ENCODE data around the gene PLCB2.

Gene PLCB2

DNA sequence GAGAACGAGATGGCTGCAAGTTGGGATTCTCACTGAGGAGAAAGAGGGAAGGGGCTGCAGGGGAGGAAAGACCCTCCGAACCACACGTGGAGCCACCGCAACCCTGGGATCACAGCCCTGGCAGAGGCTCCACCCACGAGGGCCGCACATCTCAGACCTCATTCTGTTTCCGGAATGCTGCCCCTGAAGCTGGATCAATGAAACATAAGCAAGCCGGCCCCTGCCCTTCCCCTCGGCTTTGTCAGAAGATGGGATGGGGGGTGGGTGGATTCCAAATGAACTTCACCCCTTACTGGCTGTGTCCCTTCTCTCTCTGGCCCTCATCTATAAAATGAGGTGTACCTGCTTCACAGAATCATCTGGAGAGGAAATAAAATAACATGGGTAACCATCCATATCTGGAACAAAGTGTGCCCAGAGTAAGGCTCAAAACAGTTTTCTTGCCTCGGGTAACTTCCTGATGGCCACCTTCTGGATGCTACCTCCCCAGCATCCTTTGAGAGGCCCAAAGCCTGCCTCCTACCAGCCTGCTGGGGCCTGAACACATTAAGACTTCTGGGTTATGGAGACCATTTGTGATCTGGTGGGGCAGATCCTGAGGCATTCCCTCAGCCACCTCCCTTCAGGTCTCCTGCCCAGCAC lies 37.6 kb upstream of the PLCB2 start:
- FAIRE-seq (no peak), DNase-seq (ENCODE audit: insufficient read length, low spot score) (no peak)
- TF ChIP-seq, protein P1, sequence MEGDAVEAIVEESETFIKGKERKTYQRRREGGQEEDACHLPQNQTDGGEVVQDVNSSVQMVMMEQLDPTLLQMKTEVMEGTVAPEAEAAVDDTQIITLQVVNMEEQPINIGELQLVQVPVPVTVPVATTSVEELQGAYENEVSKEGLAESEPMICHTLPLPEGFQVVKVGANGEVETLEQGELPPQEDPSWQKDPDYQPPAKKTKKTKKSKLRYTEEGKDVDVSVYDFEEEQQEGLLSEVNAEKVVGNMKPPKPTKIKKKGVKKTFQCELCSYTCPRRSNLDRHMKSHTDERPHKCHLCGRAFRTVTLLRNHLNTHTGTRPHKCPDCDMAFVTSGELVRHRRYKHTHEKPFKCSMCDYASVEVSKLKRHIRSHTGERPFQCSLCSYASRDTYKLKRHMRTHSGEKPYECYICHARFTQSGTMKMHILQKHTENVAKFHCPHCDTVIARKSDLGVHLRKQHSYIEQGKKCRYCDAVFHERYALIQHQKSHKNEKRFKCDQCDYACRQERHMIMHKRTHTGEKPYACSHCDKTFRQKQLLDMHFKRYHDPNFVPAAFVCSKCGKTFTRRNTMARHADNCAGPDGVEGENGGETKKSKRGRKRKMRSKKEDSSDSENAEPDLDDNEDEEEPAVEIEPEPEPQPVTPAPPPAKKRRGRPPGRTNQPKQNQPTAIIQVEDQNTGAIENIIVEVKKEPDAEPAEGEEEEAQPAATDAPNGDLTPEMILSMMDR (IDR thresholded peaks at IDR 0.05; ENCODE audit: insufficient read depth, missing control alignments), result no peak

DNA sequence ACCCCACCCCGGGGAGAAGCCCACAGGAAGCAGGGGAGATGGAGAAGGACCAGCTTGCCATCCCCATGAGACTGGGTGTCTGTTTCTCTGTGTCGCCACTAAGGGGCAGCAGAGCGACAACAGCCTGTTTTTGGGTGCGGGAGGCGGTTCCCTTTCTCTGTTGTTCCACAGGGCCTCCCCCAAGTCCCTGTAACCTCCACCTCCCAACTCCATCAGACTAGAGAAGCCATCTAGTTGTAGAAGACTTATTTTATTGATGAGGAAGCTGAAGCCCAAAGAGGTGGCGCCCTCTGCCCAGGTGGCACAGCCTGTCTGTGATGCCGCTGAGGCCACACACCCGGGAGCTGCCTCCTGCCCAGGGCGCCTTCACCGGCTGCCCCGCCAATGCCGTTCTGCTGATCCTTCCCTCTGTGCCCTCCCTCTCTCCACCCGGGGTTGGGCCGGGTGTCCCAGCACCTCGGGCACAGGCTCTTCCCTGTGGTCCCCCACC lies 36.9 kb upstream of the PLCB2 start:
- DNase-seq (ENCODE audit: insufficient read length, low spot score) (peak; percentile 65), FAIRE-seq (no peak)
- TF ChIP-seq, protein P1 (IDR thresholded peaks at IDR 0.05; ENCODE audit: insufficient read depth, missing control alignments), result peak; percentile 65

DNA sequence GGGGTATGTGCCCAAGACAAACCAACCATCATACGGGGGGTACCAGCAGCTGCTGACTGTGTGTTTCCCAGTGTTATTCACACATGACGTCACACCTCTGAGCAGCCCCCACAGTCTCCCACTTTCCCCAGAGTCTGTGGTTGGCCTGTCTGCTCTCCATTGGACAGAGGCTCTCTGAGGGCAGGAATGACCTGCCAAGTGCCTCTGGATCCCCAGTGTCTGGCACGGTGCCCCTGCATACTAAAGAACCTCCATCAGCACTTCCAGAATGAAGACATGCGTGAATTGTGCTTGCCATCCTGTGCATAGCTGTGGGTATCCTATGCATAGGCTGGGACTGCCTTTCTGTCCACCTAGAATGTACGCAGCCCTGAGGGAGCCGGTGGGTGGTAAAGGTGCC lies 36.5 kb upstream of the PLCB2 start:
- DNase-seq (ENCODE audit: insufficient read length, low spot score) (no peak), FAIRE-seq (no peak)
- TF ChIP-seq, protein P1 (IDR thresholded peaks at IDR 0.05; ENCODE audit: insufficient read depth, missing control alignments), result no peak

DNA sequence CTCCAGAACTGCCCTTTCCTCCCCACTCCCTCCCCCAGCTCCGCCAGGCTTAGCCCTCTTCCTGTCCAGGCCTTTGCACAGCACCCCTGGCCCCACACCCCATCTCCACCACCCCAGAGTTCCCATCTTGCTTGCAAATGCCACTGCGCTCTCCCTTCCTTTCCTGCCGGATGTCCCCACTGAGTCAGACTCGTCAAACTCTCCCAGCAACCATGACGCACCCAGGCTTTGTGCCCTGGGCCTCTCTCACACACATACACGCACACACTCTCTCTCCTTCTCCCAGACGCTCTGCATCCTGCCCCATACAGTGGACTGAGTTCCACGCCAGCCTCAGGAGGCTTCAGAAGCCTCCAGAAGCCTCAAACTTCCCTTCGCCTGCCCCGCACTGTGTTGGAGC lies 35.8 kb upstream of the PLCB2 start:
- no peak for FAIRE-seq
- DNase-seq (ENCODE audit: insufficient read length, low spot score), result no peak
- TF ChIP-seq, protein P1 (IDR thresholded peaks at IDR 0.05; ENCODE audit: insufficient read depth, missing control alignments), result no peak

DNA sequence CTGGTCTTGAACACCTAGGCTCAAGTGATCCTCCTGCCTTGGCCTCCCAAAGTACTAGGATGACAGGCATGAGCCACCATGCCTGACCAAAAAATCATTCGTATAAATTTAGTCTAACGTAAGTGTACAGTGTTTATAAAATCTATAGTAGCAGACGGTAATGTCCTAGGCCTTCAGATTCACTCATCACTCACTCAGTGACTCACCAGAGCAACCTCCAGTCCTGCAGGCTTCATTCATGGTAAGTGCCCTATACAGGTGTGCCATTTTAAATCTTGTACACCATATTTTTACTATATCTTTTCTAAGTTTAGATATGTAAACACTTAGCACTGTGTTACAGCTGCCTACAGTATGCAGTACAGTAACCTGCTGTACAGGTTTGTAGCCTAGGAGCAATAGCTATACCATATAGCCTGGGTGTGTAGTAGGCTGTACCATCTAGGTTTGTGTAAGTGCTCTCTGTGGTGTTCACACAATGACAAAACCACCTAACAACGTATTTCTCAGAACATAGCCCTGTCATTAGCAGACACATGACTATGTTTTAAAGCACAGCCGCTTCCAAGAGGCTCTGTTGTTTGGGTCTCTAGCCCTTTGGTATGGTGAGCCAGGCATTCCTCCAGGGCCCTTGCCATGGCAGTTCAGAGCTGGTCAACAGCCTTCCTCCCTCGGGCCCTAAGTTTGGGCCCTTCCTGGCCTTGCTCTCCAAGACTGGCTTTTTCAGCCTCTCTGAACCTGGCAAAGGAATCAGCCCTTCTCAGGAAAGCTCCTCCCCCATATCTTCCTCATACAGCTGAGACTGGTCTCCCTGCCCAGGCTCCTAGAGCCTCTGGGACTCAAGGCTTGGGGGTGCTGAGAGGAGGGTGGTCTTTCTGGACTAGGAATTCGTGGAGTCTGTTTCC lies 34.9 kb upstream of the PLCB2 start:
- FAIRE-seq, result no peak
- no peak for DNase-seq (ENCODE audit: insufficient read length, low spot score)
- TF ChIP-seq, protein P1 (IDR thresholded peaks at IDR 0.05; ENCODE audit: insufficient read depth, missing control alignments), result no peak

DNA sequence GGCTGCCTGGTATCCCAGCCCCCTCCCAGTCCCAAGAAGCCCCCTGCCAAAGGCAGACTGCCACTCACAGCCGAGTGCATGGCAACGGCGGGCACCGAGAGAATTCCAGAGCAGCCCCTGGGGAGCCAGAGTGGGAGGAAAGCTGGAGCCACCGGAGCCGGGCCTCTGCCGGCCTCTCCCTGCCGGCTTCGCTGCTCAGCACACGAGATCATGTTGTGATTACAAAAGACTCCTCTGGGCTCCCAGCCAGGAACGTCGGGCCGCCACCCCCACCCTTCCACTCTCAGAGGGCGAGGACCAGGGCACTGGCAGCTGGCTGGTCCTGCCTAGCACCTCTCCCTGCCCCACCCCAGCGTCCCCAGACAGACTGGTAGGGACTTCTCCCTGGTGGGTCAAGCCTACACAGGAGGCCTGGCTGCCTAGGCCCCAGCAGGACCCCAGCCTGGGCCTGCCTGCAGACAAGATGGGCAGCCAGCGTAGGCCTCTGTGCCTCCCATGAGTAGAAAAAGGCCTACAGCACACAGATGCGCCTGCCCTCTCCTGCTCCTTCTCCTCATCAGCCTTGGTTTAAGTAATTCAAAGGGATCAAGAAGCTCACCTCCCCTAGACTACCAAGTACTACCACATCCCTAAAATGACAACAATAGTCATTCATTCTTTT lies 33.1 kb upstream of the PLCB2 start, which contains the start of gene CCDC9B:
Gene CCDC9B, minus strand, starts transcription at position 200 of the 661 bp plus-strand sequence. Its CDS starts 120 bp downstream, at position 80.
- TF ChIP-seq, protein P1 (IDR thresholded peaks at IDR 0.05; ENCODE audit: insufficient read depth, missing control alignments), result no peak
- FAIRE-seq, result no peak

More for the DNA sequence above, 33.1 kb upstream of the PLCB2 start, which contains the start of gene CCDC9B:
- no peak for DNase-seq (ENCODE audit: insufficient read length, low spot score)

Data from D721Med (cell line).